GM12872 (cell line): Measurements from ENCODE around the gene RAB20.

Source experiments
- CTCF ChIP-seq: IDR thresholded peaks from 3 replicates; pipeline ENCODE4 v1.5.1; 2011; ENCODE audit warnings: low read depth, mild to moderate bottlenecking, low read length, moderate library complexity; ENCODE audit not compliant: insufficient read depth

The RAB20 gene

GRCh38 chr13:110529522-110530311, 31.8 kb downstream of the RAB20 start:
- no peak for TF ChIP-seq CTCF

- no peak for TF ChIP-seq CTCF
Observed at GRCh38 chr13:110528911-110529310, 32.6 kb downstream of the RAB20 start.

- no peak for TF ChIP-seq CTCF
Observed at GRCh38 chr13:110528371-110528770, 33.2 kb downstream of the RAB20 start.

- TF ChIP-seq CTCF = peak; percentile 31; the same call in 2 of the 3 replicates
Observed at GRCh38 chr13:110525328-110526319, 35.9 kb downstream of the RAB20 start.

- no peak for TF ChIP-seq CTCF
Observed at GRCh38 chr13:110524541-110525257, 36.8 kb downstream of the RAB20 start.

GRCh38 chr13:110523838-110524540, 37.5 kb downstream of the RAB20 start:
- no peak for TF ChIP-seq CTCF
